Esophagus muscularis mucosa (tissue), 4 donors: ENCODE measurements around the gene KISS1. TPM values are rescaled to one million over a fixed set of nuclear protein-coding genes. Genes with fewer than 3 reads are reported as not detected.

Experiments
- DNase-seq: peaks from one replicate; pipeline ENCODE4 v3.0.0-alpha.2; 2017; ENCODE audit errors: extremely low spot score
- H3K27ac ChIP-seq, 4 donors: fragments of 200-600 bp; sonication (generic); replicated peaks in 1 of 4; 1 replicate in 3 of 4; 2 replicates in 1 of 4; pipeline ENCODE4 v1.5.1; 2016 to 2019; ENCODE audit warnings: mild to moderate bottlenecking in 1 of 4
- H3K27me3 ChIP-seq, 4 donors: fragments of 200-600 bp; sonication (generic); one replicate each; pipeline versions ENCODE4 v1.5.1 to v1.6.0; 2016 to 2019
- H3K36me3 ChIP-seq, 4 donors: fragments of 200-600 bp; sonication (generic); one replicate each; pipeline ENCODE4 v1.5.1; 2016 to 2019
- H3K4me1 ChIP-seq, 4 donors: fragments of 200-600 bp; sonication (generic); one replicate each; pipeline ENCODE4 v1.5.1; 2016 to 2019
- H3K4me3 ChIP-seq, 4 donors: fragments of 200-600 bp; sonication (generic); 1 replicate in 2 of 4; 2 replicates in 2 of 4; pipeline ENCODE4 v1.5.1; 2016 to 2019; ENCODE audit warnings: mild to moderate bottlenecking in 4 of 4, moderate library complexity in 1 of 4
- H3K9me3 ChIP-seq, 4 donors: fragments of 200-600 bp; sonication (generic); 1 replicate in 3 of 4; 2 replicates in 1 of 4; pipeline ENCODE4 v1.5.1; 2016 to 2019
- EP300 ChIP-seq: sonication (generic); formaldehyde crosslinking; IDR thresholded peaks from one replicate; pipeline ENCODE4 v1.6.1; 2017; ENCODE audit warnings: antibody characterized with exemption
- POLR2A ChIP-seq: fragments of 450-650 bp; IDR thresholded peaks from one replicate; pipeline ENCODE4 v1.6.1; 2017; ENCODE audit warnings: antibody characterized with exemption, moderate library complexity, mild to moderate bottlenecking, low read depth
- POLR2AphosphoS5 ChIP-seq, 2 donors: sonication (generic); formaldehyde crosslinking; IDR thresholded peaks; one replicate each; pipeline ENCODE4 v1.6.1; 2017; ENCODE audit warnings: antibody characterized with exemption in 2 of 2
- WGBS: methylation state at CpG from one replicate; pipeline ENCODE4 v1.1.5; 2018; 5-methylcytosine and 5-hydroxymethylcytosine counted together
- intact Hi-C: fragments of 100-400 bp; cut with DNase I; formaldehyde crosslinking; loops from one replicate; pipeline ENCODE4 v1.15.1; 2023
- total RNA-seq, 4 donors: library from RNA; depleted of rRNA; stranded (reverse); fragments of >200 nt; gene quantifications; one replicate each; pipeline versions ENCODE4 v1.1.0 to v1.2.1, GENCODE V29; 2016
- TF ChIP-seq, protein P1 (sequence below), 3 experiments: fragments of 200-600 bp in 2 of 3; fragments of 450-650 bp in 1 of 3; sonication (generic) in 2 of 3; IDR thresholded peaks; one replicate each; pipeline ENCODE4 v1.5.1; 2017 to 2019; ENCODE audit warnings: antibody characterized with exemption in 3 of 3, mild to moderate bottlenecking in 2 of 3, moderate library complexity in 1 of 3

KISS1 gene
- total RNA-seq, 4 donors from 2014 or later, result not detected

DNA sequence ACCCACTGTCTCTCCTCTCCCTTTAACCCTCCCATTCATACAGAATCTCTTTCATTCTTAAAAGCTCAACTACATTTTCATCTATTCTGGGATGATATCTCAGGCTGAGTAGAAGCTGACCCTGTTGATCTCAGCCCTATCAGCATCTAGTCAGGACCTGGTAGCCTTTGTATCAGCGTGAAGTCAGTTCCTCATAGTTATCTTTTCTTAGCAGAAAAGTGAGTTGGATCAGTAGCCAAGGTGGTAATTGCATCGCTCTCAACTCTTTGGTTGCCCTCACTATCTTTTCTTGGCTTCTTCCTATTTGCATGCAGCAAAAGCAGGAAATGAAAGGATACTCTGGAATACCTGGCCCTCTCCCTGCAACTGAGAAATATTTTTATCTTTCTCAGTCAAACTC is 31.1 kb upstream of the KISS1 start:
- H3K36me3 ChIP-seq, result peaks cover 0 to 71% (median 6%) of the 10 kb centered on the region in 4 donors
- WGBS, result 100% methylated on average over 2 of the region's 2 CpGs

GRCh38 chr1:204225841-204226735 is 29.8 kb upstream of the KISS1 start:
- TF ChIP-seq POLR2AphosphoS5 (IDR thresholded peaks at IDR 0.05) (no peak), POLR2A (no peak), EP300 (no peak)
- TF ChIP-seq, protein P1, sequence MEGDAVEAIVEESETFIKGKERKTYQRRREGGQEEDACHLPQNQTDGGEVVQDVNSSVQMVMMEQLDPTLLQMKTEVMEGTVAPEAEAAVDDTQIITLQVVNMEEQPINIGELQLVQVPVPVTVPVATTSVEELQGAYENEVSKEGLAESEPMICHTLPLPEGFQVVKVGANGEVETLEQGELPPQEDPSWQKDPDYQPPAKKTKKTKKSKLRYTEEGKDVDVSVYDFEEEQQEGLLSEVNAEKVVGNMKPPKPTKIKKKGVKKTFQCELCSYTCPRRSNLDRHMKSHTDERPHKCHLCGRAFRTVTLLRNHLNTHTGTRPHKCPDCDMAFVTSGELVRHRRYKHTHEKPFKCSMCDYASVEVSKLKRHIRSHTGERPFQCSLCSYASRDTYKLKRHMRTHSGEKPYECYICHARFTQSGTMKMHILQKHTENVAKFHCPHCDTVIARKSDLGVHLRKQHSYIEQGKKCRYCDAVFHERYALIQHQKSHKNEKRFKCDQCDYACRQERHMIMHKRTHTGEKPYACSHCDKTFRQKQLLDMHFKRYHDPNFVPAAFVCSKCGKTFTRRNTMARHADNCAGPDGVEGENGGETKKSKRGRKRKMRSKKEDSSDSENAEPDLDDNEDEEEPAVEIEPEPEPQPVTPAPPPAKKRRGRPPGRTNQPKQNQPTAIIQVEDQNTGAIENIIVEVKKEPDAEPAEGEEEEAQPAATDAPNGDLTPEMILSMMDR (IDR thresholded peaks at IDR 0.05), result no peak
- no peak for DNase-seq
- WGBS, result 92% methylated on average over 16 of the region's 16 CpGs
- intact Hi-C loops, result no loop called here
- Histone ChIP-seq H3K4me1 (no peaks in the 10 kb centered on the region), H3K36me3 (peaks cover 0 to 81% (median 6%) of the 10 kb centered on the region in 4 donors), H3K27me3 (no peaks in the 10 kb centered on the region), H3K9me3 (no peaks in the 10 kb centered on the region), H3K4me3 (no peak overlapping the region), H3K27ac (no peak overlapping the region)

More for the DNA sequence above, 31.1 kb upstream of the KISS1 start:
- TF ChIP-seq EP300 (no peak), POLR2A (no peak), POLR2AphosphoS5 (IDR thresholded peaks at IDR 0.05) (no peak)
- TF ChIP-seq, protein P1 (IDR thresholded peaks at IDR 0.05), result no peak
- no peaks in the 10 kb centered on the region for H3K27me3 ChIP-seq
- intact Hi-C loops, result no loop called here
- no peak overlapping the region for H3K27ac ChIP-seq
- DNase-seq, result no peak
- peaks cover 0 to 3% (median 0%) of the 10 kb centered on the region in 4 donors for H3K9me3 ChIP-seq
- no peak overlapping the region for H3K4me3 ChIP-seq
- H3K4me1 ChIP-seq, result no peaks in the 10 kb centered on the region

DNA sequence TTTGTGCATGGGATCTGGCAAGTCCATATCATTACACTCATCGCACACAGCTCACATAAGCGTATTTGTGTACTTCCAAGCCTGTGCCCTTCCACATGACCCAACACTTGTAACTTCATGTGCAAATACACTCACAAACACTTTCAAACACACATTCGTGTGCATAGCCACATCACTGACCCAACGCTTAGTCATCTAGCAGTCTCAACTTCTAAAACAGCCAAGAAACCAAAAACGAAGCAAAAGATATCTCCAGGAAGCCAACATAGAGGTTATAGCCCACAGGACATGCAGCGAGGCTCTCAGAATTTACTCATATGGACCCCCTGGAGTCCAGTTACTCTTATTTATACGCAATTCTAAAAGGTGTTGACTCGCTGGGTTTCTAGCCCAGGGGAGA is 28.4 kb upstream of the KISS1 start:
- no peaks in the 10 kb centered on the region for H3K4me1 ChIP-seq
- intact Hi-C loops, result no loop called here
- no peaks in the 10 kb centered on the region for H3K27me3 ChIP-seq
- peaks cover 0 to 71% (median 6%) of the 10 kb centered on the region in 4 donors for H3K36me3 ChIP-seq
- WGBS, result 92% methylated on average over 8 of the region's 8 CpGs
- no peak for DNase-seq
- no peak overlapping the region for H3K4me3 ChIP-seq
- H3K27ac ChIP-seq, result no peak overlapping the region
- H3K9me3 ChIP-seq, result no peaks in the 10 kb centered on the region
- TF ChIP-seq, protein P1 (IDR thresholded peaks at IDR 0.05), result no peak
- TF ChIP-seq POLR2AphosphoS5 (IDR thresholded peaks at IDR 0.05) (no peak), EP300 (no peak), POLR2A (no peak)

DNA sequence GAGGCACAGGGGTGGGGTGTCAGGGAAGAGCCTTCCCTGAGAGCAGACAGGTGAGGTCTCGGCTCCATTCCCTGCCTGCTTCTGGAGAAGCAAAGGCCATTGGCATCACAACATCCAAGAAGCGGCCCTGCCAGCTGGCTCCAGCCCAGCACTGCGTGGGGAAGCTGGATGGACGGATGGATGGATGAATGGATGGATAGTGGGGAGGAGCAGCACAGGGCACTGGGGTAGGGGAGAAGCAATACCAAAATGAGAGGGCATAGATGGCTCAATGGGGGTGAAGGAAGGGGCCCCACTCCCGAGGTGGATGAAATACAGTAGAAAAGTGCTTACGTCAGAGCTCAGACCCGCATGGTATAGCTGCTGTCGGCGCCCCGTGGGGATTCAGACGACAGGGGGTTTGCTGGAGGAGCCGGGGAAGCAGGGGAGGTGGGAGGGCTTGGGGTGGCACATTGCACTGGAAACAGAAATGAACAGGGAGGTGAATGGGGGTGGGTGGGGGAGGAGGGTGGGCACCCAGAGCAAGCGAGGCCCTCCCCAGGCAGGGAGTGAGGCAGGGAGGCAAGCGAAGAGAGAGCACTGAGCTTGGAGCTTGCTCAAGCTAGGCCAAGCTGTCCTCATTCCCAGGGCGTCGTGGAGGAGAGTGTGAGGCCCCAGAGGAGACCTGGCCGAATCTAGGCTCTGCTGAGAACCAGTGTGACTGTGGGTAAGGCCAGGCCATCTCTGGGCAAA is 27.0 kb upstream of the KISS1 start:
- peaks cover 0 to 3% (median 0%) of the 10 kb centered on the region in 4 donors for H3K27me3 ChIP-seq
- intact Hi-C loops, result no loop called here
- WGBS, result 84% methylated on average over 17 of the region's 17 CpGs

More for the DNA sequence above, 27.0 kb upstream of the KISS1 start:
- H3K4me1 ChIP-seq, result no peaks in the 10 kb centered on the region
- TF ChIP-seq POLR2AphosphoS5 (IDR thresholded peaks at IDR 0.05) (no peak), EP300 (no peak), POLR2A (no peak)
- TF ChIP-seq, protein P1 (IDR thresholded peaks at IDR 0.05), result no peak
- H3K27ac ChIP-seq, result no peak overlapping the region
- DNase-seq, result no peak
- no peaks in the 10 kb centered on the region for H3K9me3 ChIP-seq
- H3K4me3 ChIP-seq, result no peak overlapping the region
- peaks cover 0 to 58% (median 4%) of the 10 kb centered on the region in 4 donors for H3K36me3 ChIP-seq
